HG02798 (cell line): ENCODE measurements around the gene ARHGEF11.
"Not testable (repeated sequence)": the region's sequence is repeated elsewhere in the genome, so short reads cannot be mapped to it uniquely, and the experiment has no call there.

Source experiments
- ATAC-seq: cut with Tn5 transposase; IDR thresholded peaks from one replicate; pipeline ENCODE4 v1.9.1; 2021; ENCODE audit warnings: mild to moderate bottlenecking; ENCODE audit not compliant: unreplicated experiment, poor library complexity

ARHGEF11 gene

DNA sequence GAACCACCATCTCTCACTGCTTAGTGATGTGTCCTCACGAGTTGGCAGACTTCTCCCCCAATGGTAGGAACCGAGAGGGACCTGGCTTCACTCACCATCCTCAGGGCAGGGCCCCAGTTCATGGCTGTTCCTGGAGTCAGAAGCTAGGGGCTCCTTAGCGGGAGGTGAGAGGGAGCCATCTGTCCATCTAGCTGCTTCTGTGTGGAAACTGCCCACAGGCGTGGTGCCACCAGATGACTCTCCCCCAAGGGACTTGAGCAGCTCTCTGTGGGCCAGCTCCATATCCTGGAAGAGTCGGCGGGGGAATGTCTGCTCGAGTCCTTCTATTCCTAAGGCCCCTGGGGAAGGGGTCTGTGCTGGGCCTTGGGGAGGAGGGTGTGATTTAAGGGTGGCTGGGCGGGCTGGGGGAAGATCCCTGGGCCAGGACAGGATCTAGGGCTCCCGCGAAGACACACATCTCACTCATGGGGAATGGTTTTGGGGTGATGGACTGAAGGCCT, 108.8 kb downstream of the ARHGEF11 start:
- no peak for ATAC-seq

GRCh38 chr1:156936191-156936590, 109.4 kb downstream of the ARHGEF11 start:
- no peak for ATAC-seq

DNA sequence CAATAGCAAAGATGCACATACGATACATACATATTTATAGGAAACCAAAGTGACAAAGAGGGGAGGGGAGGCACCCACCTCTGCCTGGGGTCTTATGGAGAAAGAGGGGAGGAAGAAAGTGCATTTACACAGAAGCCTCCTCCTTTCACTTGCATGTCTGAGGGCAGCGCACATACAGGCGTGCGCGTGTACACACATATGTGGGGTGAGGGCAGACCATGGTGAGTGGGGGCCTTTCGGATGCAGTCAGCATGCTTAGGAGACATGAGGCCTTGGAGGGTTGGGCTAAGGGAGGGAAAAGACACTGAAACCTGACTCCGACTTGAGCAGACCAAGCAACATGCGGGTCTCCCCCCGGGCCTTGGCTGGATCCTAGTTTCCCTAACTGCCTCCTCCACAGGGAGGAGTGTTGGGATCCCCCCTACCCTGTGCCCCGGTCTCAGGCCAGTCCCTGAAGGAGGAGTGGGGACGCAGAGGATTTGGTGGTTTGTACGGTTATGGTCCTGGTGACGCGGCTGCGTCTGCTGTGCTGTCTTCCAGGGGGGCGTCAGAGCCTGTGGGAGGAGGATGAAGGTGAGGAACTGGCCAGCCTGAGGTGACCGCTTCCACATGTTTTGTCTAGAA, 109.9 kb downstream of the ARHGEF11 start:
- ATAC-seq, result no peak

- ATAC-seq, result no peak
Measured at GRCh38 chr1:156933136-156933535, 112.4 kb downstream of the ARHGEF11 start.

DNA sequence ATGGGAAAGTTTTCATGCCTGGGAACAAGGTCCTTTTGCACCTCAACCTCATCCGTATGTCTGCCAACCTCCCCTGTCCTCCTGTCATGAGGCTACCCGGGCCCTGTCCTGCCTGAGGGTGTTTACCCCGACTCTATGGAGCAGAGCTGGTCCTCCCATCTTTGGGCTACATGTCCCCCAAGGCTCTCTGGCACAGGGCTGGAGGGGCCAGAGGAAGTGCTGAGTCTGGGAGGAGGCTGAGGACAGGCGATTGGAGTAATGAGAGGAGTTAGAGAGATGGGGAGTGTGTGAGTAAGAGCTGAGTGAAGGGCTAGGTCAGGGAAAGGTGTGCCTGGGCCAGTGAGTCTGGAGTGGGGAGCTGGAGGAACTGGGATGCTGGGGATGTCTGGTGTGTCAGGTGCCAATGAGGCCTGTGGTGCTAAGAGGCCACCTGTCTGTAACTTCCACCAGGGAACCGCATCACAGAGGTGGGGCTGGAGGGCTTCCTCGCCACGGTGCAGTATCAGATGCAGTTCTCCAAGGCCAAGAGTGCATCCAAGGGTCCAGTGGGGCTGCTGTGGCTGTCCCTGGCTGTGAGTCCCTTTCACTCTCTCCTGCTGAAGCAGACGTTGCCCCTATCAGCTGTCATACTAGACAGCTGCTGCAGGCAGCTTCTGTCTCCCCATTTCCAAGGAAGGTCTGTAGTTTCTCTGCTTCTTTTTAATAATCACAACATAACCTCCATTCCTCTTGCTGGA, 113.4 kb downstream of the ARHGEF11 start:
- no peak for ATAC-seq

- no peak for ATAC-seq
Measured at GRCh38 chr1:156931211-156931952, 114.2 kb downstream of the ARHGEF11 start.

- no peak for ATAC-seq
Measured at GRCh38 chr1:156930483-156930882, 115.1 kb downstream of the ARHGEF11 start.

- ATAC-seq, result no peak
Measured at GRCh38 chr1:156929596-156930238, 115.8 kb downstream of the ARHGEF11 start.

DNA sequence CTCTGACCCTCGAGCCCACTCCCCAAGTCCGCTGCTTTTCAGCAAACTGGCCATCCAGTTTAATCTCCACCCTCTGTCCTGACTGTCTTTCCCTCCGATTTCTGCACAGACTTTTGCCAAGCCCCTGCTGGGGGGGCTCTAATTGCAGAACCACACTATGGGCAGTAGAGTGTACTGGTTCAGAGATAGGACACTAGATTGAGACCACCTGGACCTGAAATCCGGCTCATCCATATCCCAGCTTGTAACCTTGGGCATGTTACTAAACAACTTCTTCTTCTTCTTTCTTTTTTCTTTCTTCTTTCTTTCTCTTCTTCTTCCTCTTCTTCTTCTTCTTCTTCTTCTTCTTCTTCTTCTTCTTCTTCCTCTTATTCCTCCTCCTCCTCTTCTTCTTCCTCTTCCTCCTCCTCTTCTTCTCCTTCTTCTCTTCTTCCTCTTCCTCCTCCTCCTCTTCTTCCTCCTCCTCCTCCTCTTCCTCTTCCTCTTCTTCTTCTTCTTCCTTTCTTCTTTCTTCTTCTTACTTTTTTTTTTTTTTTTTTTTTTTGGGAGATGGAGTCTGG, 117.4 kb downstream of the ARHGEF11 start:
- ATAC-seq, result no peak

GRCh38 chr1:156927215-156928042, 118.1 kb downstream of the ARHGEF11 start:
- ATAC-seq, result peak; percentile 44

DNA sequence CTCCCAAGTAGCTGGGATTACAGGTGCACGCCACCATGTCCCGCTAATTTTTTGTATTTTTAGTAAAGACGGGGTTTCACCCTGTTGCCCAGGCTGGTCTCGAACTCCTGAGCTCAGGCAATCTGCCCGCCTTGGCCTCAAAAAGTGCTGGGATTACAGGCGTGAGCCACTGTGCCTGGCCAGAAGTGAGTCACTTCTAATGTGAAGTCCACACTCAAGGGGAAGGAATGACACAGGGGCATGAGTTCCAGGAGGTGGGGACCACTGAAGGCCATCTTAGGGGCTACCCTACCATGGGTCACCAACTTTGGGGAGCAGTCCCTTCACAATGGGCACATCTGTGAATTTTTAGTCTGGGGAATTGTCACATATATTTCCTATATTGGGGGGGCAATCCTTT, 118.8 kb downstream of the ARHGEF11 start:
- ATAC-seq, result not testable (repeated sequence)

GRCh38 chr1:156926175-156926574, 119.4 kb downstream of the ARHGEF11 start:
- no peak for ATAC-seq

DNA sequence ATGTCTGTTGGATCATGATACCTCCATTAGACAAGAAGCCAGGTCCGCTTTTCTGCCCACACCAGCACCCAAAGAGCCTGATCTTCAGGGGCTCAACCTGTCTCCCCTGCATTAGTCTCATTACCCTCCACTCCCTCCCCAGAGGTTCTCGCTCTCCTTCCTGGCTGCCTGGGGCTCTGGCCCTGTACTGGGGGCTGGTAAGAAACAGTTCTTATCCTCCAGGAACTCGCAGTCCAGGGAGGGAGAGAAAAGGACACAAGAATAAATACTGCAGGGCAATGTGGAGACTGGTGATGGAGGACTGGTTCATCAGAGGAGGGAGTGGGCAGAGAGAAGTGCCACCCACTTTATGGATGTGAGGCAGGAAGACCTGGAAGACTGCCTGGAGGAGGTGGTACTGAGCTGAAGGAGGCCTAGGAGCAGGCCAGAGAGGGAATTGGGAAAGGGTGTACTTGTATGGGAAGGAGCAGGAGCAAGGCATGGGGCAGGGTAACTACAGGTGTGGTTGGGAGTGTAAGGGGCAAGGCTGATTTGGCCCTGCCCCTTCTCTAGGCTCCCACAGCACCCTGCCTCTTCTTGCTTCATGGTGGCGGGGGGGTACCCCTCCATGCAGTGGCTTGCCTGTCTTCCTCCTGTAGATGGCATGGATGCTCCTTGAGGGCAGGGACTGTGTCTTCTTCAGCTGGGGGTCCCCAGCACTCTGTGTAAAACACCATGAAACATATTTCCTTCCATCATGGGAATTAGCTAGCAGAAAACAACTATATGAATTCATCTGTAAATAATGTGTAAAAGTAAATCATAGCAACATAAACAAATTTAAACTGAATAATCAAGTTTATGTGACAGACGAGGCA, 120.2 kb downstream of the ARHGEF11 start:
- no peak for ATAC-seq

DNA sequence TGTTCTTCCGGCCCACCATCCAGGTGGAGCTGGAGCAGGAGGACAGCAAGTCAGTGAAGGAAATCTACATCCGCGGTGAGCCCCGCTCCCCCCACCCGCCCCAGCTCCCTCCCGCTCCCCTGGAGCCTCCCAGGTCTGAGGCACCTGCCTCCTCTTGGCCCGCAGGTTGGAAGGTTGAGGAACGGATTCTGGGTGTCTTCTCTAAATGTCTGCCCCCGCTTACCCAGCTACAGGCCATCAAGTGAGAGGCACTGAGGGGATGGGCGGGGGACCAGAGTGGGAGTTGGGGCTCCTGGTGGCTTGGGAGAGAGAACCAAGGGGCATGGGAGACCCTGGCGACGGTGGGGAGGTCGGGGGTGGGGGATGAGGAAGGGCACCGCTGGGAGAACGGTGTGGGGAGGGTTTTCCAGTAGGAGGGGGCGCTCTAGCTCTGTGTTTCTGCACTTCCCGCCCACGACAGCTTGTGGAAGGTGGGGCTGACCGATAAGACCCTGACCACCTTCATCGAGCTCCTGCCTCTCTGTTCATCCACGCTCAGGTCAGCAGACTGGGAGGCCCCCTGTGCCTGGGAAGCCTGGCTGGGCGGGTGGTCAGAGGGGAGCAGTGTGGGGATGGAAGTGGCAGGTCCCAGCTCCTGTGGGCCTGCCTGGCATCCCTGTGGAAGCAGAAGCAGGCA, 120.9 kb downstream of the ARHGEF11 start:
- no peak for ATAC-seq

DNA sequence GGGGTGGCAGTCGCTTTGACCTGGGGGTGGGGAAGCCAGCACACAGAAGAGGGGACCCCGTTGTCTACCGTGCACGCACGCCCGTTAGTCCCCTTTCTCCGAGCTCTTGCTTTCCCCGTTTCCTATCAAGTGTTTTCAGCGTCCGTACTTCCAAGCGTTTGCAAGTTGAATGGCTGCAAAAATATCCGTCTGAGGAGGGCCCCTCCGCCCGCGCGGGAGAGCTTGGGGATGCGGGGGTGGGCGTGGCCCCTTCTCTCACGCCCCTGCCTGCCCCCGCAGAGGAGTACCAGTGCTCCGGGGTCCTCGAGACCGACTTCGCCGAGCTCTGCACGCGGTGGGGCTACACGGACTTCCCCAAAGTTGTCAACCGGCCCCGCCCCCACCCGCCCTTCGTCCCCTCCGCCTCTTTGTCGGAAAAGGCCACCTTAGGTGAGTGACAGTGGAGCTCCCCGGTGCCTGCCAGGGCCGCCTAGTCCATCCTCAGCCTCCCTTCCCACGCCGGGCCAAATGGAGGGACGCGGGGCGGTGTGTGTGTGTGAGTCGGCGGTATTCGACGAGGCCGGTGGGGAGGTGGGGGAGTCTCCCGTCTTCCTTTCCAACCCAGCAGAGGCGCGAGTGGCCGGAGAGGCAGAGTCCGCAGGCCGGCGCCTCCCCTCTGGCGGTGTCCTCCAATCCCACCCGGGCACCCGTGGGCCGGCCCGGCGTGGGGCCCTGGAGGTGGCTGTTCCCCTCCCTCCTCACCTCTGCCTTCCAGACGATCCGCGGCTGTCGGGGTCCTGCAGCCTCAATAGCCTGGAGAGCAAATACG, 121.7 kb downstream of the ARHGEF11 start:
- ATAC-seq, result no peak

DNA sequence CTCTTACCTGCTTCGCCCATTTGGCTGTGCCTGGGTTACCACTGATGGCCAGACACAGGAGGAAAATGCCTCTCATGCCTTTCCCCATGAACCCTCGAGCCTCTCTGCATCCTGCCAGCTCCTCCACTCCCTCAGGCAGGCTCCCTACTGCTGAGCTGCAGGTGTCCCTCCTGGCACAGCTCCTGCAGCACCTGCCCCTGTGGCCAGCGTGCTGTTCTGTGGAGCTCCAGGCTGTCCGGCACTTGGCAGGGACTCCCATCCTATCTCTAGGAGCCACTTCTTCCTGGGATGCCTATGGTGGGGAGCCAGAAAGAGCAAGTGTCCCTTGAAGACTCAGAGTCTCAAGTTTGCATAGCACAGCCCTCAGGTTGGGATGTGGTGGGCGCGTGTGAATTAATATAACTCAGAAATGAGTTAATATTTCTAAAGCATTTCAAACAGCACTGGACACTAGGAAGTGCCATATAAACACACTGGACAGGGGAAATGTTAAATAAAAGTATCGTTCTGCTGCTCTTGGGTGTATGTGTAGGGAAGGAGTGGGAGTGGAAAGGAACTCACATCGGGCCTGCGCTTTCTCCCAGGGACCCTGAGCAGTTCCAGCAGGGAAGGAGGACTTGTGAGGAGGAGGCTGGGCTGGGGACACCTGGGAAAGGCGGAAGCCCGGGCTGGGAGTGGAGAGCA, 122.4 kb downstream of the ARHGEF11 start:
- ATAC-seq, result no peak

DNA sequence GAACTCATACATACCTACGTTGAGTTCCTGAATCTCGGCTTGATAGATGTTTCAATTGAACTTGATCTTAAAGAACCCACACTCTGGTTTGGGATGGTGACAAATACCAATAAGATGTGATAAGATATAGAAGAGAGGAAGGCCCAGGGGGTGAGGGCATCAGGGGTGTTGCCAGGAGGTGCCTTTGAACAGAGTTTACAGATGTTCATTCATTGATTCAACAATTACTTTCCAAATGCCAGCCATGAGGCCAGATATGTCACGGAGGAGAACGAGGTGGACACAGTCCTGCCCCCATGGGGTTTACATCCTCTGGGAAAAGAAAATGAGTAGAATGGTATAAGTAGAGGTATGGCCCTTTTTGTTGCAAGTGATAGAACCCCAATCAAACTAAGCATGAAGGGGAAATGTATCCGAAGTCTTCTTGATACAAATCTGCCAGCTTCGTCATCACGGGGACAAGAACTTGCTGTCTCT, 124.5 kb downstream of the ARHGEF11 start:
- no peak for ATAC-seq
